Stimulated activated CD4-positive, alpha-beta T cell treated with anti-CD3 and anti-CD28 coated beads, Interleukin-4, amount 100 ng/mL, for 1 hour (primary cell): ENCODE results near the gene ARHGEF37.
"Not testable (repeated sequence)": the region's sequence is repeated elsewhere in the genome, so short reads cannot be mapped to it uniquely, and the experiment has no call there.

ENCODE experiments used
- DNase-seq: peaks from one replicate; pipeline ENCODE4 v3.0.0-alpha.2; 2020

Gene ARHGEF37

DNA sequence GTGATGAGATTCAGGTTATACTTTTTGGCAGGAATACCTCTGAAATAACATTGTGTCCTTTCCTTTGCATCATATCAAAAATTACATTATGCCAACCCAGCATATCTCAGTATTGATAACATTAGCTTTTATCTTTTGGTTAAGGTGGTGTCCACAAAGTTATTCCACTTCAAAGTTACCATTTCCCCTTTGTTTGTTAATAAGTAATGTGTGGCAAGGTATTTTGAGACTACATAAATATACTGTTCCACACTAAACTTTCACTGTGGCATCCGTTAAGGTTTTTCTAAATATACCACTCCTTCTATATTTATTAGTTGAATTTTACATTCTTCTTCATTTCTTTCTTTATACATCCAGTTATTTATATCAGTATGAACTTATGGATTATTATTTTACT lies 14.1 kb upstream of the ARHGEF37 start:
- DNase-seq = no peak

DNA sequence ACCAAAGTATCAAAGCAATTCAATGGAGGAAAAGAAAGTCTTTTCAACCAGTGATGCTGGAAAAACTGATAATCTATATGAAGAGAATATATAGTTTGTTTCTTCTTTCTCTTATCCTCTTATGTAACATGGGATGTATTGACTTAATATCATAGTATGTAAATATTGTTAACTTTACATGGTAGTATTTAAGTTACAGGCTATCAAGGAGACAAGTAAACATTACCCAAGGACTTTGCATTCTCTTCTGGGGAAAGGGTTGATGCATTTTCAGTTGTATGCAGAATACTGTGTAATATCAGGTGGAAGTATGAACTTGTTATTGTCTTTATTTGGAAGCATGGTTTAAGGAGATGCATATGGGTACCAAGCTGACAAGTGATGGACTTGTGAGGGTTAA lies 9.1 kb upstream of the ARHGEF37 start:
- no peak for DNase-seq

DNA sequence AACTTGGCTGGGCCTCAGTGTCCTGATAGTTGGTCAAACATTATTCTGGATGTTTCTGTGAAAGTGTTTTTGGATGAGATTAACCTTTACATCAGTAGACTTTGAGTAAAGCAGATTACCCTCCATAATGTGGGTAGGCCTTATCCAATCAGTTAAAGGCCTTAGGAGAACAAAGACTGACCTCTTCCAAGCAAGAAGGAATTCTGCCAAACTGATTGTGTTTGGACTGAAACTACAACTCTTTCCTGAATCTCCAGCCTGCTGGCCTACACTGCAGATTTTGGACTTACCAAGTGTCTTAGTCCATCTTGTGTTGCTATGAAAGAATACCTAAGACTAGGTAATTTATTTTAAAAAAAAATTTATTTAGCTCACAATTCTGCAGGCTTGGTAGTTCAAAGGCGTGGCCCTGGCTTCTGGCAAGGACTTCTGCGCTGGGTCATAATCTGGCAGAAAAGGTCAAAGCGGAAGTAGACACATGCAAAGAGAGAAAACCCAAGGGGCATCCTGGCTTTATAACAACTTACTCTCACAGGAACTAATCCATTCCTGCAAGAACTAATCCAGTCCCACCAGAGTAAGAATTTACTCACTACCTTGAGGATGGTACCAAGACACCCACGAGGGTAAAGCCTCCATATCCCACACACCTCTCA lies 8.6 kb upstream of the ARHGEF37 start:
- no peak for DNase-seq

DNA sequence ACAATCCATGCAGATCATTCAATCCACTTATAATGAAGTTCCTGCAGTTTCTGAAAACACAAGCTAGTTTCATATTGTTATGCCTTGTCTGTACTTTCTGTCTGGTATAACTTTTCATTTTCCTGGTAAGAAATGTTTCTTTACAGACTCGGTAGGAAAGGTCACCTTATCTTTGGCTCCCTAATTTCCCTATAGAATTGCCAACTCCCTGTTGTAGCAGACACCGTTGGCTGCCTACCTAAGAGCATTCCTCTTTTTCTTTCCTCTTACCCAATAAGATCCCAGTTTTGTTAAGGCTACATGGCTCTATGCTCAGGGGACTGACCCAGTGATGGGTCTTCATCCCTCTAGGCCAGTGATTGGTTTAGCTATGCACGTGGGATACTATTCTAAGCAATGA lies 6.2 kb upstream of the ARHGEF37 start:
- DNase-seq = no peak

DNA sequence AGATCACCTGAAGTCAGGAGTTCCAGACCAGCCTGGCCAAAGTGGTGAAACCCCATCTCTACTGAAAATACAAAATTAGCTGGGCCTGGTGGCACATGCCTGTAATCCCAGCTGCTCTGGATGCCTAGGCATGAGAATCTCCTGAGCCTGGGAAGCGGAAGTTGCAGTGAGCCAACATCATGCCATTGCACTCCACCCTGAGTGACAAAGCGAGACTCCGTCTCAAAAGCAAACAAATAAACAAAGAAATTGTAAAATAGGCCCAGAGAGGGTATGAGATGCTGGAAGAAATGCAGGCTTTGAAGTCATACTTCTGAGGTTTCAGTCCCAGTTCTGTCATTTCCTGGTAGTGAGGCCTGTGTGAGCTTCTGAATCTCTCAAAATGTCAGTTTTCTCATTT lies 5.3 kb upstream of the ARHGEF37 start:
- no peak for DNase-seq

DNA sequence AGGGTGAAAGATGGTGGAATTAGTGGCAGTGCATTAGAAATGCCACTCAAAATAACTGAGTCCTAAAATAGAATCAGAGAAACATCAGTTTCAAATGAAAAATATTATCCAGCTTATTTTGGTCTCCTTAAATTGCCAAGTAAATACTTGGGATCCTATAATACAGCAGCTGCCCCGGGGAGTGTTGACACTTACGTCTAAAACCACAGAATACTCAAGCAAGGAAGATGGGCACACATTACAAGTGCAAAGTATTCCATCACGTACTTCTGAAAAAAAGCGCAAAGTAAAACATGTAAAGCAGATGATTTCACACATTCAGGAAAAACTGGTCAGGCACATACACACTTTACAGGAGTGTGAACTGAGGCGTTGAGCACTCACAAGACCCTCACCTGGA lies 2.4 kb upstream of the ARHGEF37 start:
- DNase-seq = no peak

DNA sequence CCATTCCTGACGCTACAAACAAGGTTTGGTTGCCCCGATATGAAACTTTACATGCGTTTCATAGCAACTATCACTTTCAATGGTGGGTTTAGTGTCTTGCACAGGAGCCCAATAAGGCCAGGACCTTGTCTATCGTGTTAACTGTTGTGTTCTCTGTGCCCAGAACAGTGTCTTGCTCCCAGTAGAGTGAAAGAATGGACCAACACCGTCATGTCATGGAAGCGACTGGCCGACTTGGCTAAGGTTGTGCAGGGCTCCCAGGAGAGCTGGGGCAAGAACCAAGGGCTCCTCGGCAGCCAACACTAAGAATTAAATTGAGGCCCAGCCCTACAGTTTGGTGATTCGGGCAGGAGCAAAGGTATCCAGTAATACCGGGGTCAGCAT lies 498 bp upstream of the ARHGEF37 start:
- DNase-seq = no peak

DNA sequence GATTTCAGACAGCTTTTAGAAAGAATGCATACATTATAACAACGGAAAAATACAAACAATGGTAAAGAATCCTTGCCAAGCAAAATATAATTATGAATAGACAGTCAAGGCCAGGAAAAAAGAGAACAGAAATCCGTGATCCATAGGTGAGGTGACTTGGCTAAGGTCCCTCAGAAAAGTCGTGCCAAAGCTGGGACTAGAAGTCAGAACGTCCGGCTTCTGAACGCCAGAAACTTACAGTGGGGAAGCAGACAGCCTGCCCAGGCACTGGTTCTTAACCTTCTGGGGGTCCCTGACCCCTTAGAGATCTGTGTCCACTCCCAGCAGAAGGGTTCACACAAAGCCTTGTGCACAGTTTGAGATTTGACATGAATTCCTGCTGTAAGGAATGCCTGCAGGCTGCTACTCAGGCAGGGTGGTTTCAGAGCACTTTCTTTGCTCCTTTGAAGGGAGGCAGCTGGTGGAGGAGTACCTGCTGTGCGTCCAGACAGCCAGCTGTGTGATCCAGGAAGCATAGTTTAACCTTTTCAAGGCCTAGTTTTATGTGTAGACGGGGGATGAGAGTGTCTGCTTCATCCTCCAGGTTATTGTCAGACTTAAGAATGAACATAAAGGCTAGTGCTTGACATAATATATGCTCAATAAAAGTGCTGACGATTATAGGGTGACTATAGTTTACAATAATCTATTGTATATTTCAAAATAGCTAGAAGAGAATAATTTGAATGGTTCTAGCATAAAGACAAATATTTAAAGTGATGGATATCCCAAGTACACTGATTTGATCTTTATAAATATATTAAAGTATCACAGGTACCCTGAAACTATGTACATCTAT lies 852 bp downstream of the ARHGEF37 start:
- no peak for DNase-seq

DNA sequence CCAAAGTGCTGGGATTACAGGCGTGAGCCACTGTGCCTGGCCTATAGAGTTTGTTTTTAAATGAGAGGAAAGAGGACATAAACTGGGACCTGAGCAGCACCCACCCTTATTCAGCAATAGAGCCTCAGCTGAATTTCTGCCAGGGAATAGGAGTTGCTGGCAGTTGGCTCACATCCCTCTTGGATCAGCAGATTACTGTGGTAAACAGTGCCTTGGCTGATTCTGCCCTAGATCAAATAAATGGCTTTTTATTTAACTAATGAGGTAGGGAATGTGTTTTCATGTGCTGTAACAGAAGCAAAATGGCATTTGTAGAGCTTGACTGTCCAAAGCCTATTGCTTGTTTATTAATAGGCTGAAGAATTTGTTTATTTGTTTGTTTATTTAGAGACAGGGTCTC lies 2.1 kb downstream of the ARHGEF37 start:
- no peak for DNase-seq

DNA sequence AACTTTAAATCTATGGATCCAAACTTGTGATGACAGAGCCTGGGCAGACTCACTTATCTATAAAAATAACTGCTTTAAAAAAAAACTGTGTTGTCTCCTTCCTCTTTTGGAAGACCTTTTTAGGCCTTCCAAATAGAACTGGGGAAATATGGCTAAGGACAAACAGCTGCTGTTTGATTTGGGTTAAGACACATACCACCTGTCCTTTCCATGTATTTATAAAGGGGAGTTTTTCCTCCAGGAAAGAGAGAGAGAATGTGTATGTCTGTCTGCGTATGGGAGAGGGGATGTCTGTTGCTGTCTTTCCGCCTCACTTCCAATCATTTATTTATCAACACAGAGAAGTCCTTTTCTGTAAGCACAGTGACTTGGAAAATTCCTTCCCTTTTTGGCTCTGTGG lies 2.8 kb downstream of the ARHGEF37 start:
- no peak for DNase-seq

DNA sequence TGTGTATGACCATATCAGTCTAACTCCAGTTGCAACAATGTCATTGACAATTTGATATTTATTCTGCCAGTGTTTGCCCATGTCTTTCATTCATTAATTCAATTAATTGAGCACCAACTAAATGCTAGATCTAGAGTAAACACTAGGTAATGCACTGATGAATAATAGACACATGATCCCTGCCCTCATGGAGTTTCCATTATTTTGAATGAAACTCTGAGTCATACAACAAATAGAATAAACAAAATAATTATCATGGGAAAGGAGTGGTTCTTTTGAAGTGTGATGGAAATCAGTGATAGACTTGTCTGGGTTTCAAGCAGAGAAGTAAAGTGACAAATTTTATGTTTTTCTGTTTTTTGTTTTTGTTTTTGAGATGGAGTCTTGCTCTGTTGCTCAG lies 4.6 kb downstream of the ARHGEF37 start:
- no peak for DNase-seq

DNA sequence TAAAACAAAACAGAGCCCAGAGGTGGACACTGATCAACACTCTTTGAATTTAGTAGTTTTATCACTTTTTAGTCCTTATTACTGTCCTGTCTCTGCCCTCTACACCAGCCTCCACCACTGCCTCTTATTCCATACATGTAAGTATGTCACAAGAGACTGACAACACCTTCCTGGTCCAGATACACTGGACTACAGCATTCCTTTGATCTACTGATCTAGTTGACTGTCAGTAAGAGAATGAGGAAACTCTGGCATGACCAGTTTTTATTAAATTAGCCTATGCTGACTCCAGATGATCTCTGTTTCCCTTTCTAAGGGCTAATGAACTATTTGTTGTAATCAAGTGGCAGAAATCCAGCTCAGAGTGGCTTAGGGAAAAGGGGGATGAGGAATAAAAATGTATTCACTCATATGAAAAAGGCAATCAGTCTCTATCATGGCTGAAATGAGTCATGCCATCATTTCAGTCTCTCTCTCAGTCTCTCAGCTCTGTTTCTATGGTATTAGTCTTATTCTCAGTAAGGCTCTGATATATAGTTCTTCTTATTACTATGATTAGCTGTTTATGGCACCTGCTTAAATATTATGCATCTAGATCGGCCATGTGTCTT lies 5.5 kb downstream of the ARHGEF37 start:
- DNase-seq = no peak

DNA sequence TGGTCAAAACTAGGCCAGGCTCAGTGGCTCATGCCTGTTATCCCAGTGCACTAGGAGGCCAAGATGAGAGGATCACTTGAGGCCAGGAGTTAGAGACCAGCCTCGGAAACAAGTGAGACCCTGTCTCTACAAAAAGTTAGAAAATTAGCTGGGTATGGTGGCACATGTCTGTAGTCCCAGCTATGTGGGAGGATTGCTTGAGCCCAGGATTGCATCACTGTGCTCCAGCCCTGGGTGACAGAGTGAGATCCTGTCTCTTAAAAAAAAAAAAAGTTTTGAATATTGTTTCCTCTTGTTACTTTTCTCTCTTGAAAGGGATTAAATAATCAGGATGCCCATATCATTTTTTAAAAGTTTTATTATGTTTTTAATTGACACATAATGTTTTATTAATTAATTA lies 7.6 kb downstream of the ARHGEF37 start:
- no peak for DNase-seq

DNA sequence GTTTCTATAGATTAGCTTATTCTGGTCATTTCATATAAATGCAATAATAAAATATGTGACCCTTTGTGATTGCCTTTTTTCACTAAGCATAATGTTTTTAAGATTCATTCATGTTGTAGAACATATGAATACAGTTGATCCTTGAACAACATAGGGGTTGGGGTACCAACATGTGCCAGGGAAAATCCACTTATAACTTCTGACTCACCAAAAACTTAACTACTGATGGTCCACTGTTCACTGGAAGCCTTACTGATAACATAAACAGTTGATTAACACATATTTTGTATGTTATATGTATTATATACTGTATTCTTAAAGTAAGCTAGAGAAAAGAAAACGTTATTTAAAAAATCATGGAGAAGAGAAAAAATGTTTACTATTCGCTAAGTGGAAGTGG lies 12.1 kb downstream of the ARHGEF37 start:
- no peak for DNase-seq

DNA sequence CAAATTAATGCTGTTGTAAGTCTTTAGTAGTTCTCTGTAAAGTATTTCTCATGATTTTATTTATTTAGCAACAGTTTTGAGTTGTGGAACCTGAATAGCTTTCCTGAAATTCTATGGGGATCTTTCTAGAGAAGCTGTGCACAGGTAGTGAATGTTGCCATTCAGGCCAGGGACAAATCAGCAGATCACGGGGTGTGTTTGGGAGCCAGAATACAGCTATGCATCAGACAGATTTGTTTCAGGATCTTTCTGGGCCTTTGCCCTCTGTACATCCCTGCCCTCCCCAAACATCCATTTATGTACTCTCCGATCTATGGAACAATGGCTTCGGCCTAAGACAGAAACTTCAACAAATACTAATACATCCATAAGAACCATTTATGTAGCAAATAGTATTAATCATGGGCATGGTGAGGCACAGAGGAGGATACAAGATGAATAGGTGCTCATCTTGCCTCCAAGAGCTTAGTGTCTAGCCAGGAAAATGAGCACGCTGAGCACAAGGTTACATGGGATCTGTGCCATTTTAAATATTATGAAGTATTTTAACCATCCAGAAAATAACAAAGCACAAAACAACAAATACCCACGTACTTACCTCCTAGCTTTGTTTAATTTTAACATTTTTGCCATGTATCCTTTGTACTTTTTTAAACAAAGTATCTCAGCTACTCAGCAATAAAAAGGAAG lies 13.1 kb downstream of the ARHGEF37 start:
- no peak for DNase-seq

DNA sequence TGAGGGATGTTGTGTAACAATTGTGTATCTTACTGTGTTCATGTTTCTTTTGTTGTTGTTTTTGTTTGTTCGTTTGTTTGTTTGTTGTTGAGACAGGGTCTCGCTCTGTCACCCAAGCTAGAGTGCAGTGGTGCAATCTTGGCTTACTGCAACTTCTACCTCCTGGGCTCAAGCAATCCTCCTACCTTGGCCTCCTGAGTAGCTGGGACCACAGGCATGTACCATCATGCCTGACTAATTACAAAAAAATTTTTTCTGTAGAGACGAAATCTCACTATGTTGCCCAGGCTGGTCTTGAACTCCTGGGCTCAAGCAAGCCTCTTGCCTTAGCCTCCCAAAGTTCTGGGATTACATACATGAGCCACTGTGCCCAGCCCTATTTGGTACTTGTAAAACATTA lies 13.8 kb downstream of the ARHGEF37 start:
- DNase-seq = not testable (repeated sequence)

DNA sequence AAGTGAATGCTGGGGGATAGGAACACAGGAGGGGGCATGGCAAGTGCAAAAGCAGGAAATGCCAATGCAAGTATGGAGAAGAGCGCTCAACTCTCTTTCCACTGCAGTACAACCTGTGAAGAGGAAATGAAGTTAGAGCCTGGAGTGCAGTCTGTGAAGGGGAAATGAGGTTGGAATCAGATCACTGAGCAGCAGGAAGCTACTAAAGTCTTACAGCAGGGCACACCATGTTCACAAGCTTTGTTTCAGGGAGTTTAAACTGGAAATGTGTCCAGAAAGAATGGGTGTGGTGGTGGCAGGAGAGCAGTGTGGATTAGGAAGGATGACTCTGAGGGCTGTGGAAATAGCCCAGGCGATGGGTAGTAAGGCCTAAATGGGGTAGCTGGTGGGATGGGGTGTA lies 15.4 kb downstream of the ARHGEF37 start:
- DNase-seq = no peak

DNA sequence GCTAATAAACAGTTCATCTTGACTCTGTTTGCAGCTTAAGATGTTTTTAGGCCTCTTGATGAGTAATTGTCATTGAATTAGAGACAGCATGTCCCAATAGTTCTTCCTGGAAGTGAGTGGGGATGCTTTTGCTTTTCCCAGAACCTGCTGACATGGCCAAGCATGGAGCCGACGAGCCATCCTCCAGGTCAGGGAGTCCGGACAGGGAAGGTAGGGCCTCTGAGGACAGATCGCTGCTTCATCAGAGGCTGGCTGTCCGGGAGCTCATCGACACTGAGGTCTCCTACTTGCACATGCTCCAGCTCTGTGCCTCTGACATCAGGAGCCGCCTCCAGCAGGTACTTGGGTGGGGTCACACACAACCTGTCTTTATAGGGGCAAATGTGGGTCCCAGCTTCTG lies 16.3 kb downstream of the ARHGEF37 start:
- DNase-seq = no peak

DNA sequence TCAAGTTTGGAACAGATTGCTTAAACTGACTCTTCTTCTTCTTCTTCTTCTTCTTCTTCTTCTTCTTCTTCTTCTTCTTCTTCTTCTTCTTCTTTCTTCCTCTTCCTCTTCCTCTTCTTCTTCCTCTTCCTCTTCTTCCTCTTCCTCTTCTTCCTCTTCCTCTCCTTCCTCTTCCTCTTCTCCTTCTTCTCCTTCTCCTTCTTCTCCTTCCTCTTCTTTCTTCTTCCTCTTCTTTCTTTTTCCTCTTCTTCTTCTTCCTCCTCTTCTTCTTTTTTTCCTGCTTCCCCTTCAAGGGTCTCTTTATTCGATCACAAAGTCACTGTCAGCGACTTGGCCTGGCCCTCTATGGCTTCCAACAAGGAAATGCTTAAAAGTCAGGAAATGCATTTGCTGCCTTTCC lies 16.9 kb downstream of the ARHGEF37 start:
- not testable (repeated sequence) for DNase-seq

DNA sequence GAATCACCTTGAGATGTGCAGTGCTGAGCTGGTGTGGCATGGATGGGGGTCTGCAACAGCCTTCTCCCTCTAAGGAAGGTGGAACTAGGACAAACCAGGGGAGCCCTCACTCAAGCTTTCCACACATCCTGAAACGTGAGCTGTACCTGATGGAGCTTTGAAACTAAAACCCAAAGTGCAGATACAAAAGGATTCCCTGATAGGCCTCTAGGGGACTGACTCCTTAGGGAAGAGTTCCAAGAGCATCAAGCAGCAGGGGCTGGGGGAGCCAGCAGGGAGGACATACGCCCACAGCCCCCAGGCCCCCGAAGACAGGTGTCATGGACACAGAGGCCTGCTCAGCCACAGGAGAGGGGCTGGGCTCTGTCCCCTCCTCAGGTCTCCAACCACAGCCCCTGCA lies 17.7 kb downstream of the ARHGEF37 start:
- no peak for DNase-seq

DNA sequence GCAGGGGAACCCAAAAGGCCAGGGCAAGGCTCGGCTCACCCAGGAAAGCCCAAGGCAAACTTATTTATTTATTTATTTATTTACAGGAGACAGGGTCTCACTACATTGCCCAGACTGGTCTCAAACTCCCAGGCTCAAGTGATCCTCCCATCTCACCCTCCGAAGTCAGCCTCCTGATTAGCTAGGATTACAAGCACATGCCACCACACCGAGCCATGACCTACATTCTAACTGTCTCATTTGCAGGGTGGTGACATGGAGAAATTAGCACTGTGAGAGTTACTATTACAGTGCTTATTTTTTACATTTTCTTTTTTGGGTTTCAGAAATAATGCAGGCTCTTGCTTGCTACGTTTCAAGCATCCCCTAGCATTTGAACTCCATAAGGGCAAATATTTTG lies 18.1 kb downstream of the ARHGEF37 start:
- no peak for DNase-seq

DNA sequence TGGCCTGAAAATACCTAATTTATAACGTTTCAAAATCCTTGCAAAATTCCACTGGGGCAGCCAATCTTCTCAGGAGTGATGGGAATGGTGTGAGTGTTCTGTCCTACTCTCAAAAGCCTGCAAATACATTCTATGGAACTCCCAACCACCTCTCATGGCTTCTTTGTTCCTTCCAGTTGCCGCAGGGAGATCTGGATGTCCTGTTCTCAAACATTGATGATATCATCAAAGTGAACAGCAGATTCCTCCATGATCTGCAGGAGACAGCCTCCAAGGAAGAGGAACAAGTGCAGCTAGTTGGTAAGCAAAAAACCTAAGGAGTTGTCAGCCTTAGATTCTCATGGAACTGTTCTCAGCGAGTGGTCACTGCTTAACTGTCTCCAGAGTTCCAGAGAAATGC lies 19.6 kb downstream of the ARHGEF37 start:
- no peak for DNase-seq

DNA sequence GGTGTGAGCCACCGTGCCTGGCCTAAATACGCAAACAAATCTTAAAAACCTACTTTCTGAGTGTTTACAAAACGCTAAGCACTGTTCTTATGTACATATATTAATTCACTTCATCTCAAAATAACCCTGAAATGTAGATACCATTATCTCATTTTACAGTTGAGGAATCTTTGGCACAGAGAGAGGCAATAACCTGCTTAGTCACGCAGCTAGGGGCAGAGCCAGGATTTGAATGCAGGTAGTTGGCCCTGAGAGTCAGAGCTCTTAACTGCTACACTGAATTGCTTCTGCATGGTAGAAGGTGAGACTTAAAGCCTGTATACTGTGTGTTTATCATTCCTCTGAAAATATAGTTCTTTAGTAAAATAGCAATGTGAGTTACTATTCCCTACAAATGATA lies 21.9 kb downstream of the ARHGEF37 start:
- DNase-seq = no peak

DNA sequence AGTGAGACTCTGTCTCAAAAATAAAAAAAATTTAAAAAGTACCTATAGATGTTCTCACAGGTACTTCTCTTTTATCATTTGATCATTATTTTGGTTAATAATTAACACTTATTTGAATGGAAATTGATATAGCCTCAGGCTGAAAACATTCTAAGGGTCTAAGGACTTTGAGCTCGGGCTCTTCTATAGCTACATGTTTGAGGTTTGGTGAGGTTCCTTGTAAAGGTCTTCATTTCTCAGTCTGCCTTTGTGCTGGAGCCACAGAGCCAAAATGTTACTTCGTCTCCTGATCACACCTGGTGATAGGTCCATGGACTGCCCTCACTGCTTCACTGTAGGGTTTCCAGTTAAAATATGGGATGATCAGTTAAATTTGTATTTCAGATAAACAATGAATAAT lies 22.6 kb downstream of the ARHGEF37 start:
- no peak for DNase-seq
